Neutrophil (primary cell): ENCODE measurements around the gene PEAK3.

ENCODE experiments used
- H3K27ac ChIP-seq: fragments of 200-600 bp; sonication (generic); 2 replicates; pipeline ENCODE4 v1.5.1; 2016; ENCODE audit warnings: mild to moderate bottlenecking, moderate library complexity
- H3K27me3 ChIP-seq: fragments of 200-600 bp; sonication (generic); 2 replicates; pipeline ENCODE4 v1.6.0; 2016; ENCODE audit warnings: mild to moderate bottlenecking
- H3K36me3 ChIP-seq: fragments of 200-600 bp; sonication (generic); 2 replicates; pipeline ENCODE4 v1.5.1; 2017
- H3K4me1 ChIP-seq, 2 experiments: fragments of 200-600 bp in 1 of 2; sonication (generic) in 1 of 2; 1 replicate in 1 of 2; 2 replicates in 1 of 2; pipeline versions ENCODE4 v1.5.1 to v1.6.1; 2013 to 2016; ENCODE audit warnings: low read depth in 1 of 2, low read length in 1 of 2, mild to moderate bottlenecking in 1 of 2, moderate library complexity in 1 of 2; ENCODE audit not compliant: control insufficient read depth in 1 of 2, insufficient read depth in 1 of 2
- H3K4me3 ChIP-seq, 2 experiments: fragments of 200-600 bp in 1 of 2; sonication (generic) in 1 of 2; 1 replicate in 1 of 2; 2 replicates in 1 of 2; pipeline ENCODE4 v1.5.1; 2013 to 2016; ENCODE audit warnings: low read depth in 1 of 2, low read length in 1 of 2, mild to moderate bottlenecking in 1 of 2, moderate library complexity in 1 of 2
- H3K9me3 ChIP-seq: fragments of 200-600 bp; sonication (generic); 2 replicates; pipeline ENCODE4 v1.5.1; 2016
- TF ChIP-seq, protein P1 (sequence below): fragments of 200-600 bp; sonication (generic); IDR thresholded peaks from 2 replicates; pipeline ENCODE4 v1.5.1; 2016; ENCODE audit warnings: antibody characterized with exemption

The PEAK3 gene

DNA sequence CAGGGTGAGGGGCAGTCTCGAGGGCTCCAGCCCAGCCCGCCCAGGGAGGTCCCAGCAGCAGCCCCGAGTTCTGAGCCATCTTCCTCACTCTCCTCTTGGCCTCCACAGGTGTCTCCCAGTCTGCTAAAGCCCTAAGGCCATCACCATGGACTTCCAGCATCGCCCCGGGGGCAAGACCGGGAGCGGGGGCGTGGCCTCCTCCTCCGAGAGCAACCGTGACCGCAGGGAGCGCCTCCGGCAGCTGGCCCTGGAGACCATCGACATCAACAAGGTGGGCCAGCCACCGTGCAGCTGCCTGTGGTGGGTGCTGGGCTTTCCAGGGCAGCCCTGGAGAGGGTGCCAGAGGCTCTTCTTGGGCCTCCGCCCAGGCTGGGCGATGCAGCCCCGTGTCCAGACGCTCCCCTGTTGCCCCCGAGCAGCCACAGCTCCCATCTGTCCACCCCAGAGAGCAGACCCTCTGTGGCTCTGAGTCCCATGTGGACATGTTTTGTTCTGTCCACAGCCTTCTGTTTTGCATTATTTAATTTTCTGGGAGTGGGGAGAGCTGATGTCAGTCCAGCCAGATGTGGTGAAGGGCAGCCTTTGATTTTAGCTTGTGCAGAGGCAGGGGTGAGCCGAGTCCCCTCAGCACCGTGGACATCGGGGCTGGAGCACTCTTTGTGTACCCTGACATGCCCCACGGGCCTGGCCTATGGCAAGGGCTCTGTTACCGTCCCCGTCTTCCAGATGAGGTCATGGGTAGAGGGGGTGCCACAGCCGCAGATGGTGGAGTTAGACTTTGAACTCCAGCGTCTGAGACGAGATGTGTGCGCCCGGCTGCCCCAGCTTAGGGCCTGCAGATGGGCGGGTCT, 38.5 kb downstream of the PEAK3 start:
- no peak overlapping the region for H3K4me3 ChIP-seq
- peaks cover under 1% of the 10 kb centered on the region for H3K27me3 ChIP-seq
- no peak overlapping the region for H3K27ac ChIP-seq
- peaks cover 56% of the 10 kb centered on the region for H3K36me3 ChIP-seq
- no peaks in the 10 kb centered on the region for H3K9me3 ChIP-seq
- TF ChIP-seq, protein P1, sequence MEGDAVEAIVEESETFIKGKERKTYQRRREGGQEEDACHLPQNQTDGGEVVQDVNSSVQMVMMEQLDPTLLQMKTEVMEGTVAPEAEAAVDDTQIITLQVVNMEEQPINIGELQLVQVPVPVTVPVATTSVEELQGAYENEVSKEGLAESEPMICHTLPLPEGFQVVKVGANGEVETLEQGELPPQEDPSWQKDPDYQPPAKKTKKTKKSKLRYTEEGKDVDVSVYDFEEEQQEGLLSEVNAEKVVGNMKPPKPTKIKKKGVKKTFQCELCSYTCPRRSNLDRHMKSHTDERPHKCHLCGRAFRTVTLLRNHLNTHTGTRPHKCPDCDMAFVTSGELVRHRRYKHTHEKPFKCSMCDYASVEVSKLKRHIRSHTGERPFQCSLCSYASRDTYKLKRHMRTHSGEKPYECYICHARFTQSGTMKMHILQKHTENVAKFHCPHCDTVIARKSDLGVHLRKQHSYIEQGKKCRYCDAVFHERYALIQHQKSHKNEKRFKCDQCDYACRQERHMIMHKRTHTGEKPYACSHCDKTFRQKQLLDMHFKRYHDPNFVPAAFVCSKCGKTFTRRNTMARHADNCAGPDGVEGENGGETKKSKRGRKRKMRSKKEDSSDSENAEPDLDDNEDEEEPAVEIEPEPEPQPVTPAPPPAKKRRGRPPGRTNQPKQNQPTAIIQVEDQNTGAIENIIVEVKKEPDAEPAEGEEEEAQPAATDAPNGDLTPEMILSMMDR, result no peak
- H3K4me1 ChIP-seq, result peaks cover 24 to 25% of the 10 kb centered on the region in 2 experiments

DNA sequence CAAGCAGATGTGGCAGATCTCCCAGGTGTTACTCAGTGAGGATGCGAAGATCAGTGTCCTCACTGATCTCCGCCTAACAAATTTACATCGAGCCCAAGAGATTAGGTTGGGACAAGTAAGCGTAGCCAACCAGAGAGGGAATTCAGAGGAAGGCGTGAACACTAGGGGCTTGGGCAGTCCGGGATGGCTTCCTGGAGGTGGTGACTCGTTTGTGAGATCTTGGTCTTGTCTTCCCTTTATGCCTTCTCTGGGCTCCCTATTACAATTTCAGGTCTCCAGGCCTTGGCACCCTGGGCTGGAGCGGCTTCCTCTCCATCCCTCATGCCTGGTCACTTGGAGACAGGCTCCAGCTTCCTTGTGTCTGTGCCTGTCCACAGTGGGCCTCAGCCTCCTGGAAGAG, 39.2 kb downstream of the PEAK3 start:
- H3K9me3 ChIP-seq, result no peaks in the 10 kb centered on the region
- TF ChIP-seq, protein P1, result no peak
- peaks cover 31 to 32% of the 10 kb centered on the region in 2 experiments for H3K4me1 ChIP-seq
- H3K4me3 ChIP-seq, result no peak overlapping the region
- peaks cover 49% of the 10 kb centered on the region for H3K36me3 ChIP-seq
- H3K27me3 ChIP-seq, result no peaks in the 10 kb centered on the region
- H3K27ac ChIP-seq, result no peak overlapping the region

DNA sequence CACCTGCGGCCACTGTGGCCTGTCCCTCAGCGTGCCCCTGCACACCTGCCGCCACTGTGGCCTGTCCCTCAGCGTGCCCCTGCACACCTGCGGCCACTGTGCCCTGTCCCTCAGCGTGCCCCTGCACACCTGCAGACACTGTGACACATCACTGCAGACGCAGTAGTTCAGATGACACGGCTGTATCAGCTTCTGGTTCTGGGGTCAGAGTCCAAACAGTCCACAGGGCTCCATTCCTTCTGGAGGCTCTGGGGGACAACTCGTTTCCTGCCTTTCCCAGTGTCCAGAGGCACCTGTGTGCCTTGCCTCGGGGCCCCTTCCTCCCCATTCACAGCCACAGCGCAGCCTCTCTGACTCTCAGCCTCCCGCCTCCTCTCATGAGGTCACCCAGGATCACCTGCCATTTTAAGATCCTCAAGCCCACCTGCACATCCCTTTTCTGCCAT, 39.9 kb downstream of the PEAK3 start:
- Histone ChIP-seq H3K9me3 (no peaks in the 10 kb centered on the region), H3K4me1 (peaks cover 38 to 39% of the 10 kb centered on the region in 2 experiments), H3K27me3 (no peaks in the 10 kb centered on the region), H3K4me3 (no peak overlapping the region), H3K36me3 (peaks cover 42% of the 10 kb centered on the region), H3K27ac (no peak overlapping the region)
- TF ChIP-seq, protein P1, result no peak

DNA sequence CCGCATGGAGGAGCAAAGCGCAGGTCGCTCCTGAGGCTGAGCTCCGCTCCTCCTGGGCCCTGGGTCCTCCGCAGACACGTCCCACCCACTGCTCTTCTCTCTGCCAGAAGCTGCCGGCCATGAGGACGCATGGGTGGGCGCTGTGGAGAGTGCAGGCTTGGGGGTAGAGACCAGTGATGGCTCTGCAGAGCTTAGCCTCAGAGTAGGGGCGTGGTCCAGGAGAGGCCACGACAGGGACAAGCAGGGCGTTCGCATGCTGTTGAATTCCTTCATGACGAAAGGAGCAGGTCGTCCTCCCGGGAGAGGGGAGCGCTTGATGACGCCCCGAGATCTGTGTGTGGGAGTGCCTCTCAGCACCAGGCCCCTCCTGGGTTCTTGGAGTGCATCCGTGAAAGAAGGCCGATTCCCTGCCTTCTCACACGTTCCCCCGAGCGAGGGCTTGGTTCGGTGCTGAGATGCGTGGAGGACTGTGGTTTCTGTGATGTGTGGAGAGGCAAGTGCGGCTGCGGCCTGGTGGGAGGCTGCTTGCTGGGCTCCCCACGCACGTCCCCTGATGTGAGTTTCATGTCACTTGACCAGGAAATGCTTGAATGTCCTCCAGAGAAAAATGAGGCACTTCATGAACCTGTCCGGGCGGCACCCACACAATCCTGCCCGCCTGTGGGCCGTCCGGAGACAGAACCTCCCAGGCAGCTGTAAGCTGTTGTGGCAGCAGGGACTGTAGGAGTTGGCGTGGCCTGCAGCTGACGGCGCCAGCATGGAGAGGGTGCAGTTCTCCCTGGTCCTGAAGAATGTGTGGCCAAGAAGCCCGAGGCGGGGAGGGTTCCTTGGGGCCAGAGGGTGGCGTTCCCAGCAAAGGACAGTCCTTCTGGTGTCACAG, 40.9 kb downstream of the PEAK3 start:
- Histone ChIP-seq H3K27me3 (no peaks in the 10 kb centered on the region), H3K4me1 (peaks cover 40 to 41% of the 10 kb centered on the region in 2 experiments), H3K4me3 (no peak overlapping the region), H3K9me3 (no peaks in the 10 kb centered on the region), H3K27ac (no peak overlapping the region), H3K36me3 (peaks cover 32% of the 10 kb centered on the region)
- TF ChIP-seq, protein P1, result no peak
